SU-DHL-6 (cell line): ENCODE data around the gene ATP9B.

Experiments used
- H2AFZ ChIP-seq: fragments of 200-600 bp; sonication (generic); 2 replicates; pipeline ENCODE4 v1.6.1; 2014; ENCODE audit warnings: low read depth, mild to moderate bottlenecking, moderate library complexity, mixed read lengths, antibody characterized with exemption, low read length; ENCODE audit not compliant: severe bottlenecking
- H3F3A ChIP-seq: fragments of 200-600 bp; shearing (Covaris generic); 2 replicates; pipeline ENCODE4 v1.6.0; 2016; ENCODE audit warnings: antibody characterized with exemption, mild to moderate bottlenecking; ENCODE audit not compliant: insufficient read depth
- H3K27ac ChIP-seq: fragments of 200-600 bp; sonication (generic); 2 replicates; pipeline ENCODE4 v1.5.1; 2016; ENCODE audit warnings: low read depth, mild to moderate bottlenecking, low read length, moderate library complexity, mixed read lengths
- H3K27me3 ChIP-seq: fragments of 200-600 bp; sonication (generic), shearing (Covaris generic); 2 replicates; pipeline ENCODE4 v1.6.0; 2014; ENCODE audit warnings: mild to moderate bottlenecking, low read length
- H3K36me3 ChIP-seq: fragments of 200-600 bp; sonication (generic); 2 replicates; pipeline ENCODE4 v1.6.1; 2014; ENCODE audit warnings: mild to moderate bottlenecking, low read length, mixed read lengths
- H3K4me2 ChIP-seq: fragments of 300-600, 200-600 bp; shearing (Covaris generic), sonication (generic); 2 replicates; pipeline ENCODE4 v1.6.0; 2014; ENCODE audit warnings: low read length, low read depth, mild to moderate bottlenecking; ENCODE audit not compliant: poor library complexity, severe bottlenecking
- H3K4me3 ChIP-seq: fragments of 200-600 bp; sonication (generic); 2 replicates; pipeline ENCODE4 v1.5.1; 2014; ENCODE audit warnings: antibody characterized with exemption, low read length, mild to moderate bottlenecking, mixed read lengths; ENCODE audit not compliant: insufficient read depth, poor library complexity, severe bottlenecking
- H3K79me2 ChIP-seq: fragments of 200-600 bp; sonication (generic); 2 replicates; pipeline ENCODE4 v1.6.1; 2014; ENCODE audit warnings: mild to moderate bottlenecking, low read length, moderate library complexity; ENCODE audit not compliant: insufficient read depth
- H3K9ac ChIP-seq: fragments of 200-600 bp; sonication (generic); 2 replicates; pipeline ENCODE4 v1.7.0; 2014; ENCODE audit warnings: mild to moderate bottlenecking, low read length
- H3K9me2 ChIP-seq: fragments of 200-600 bp; sonication (generic); replicated peaks from 2 replicates; pipeline ENCODE4 v1.6.1; 2014; ENCODE audit warnings: low read length; ENCODE audit not compliant: insufficient read depth
- H3K9me3 ChIP-seq: fragments of 200-600 bp; sonication (generic); 2 replicates; pipeline ENCODE4 v1.6.1; 2014; ENCODE audit warnings: low read length, mixed read lengths; ENCODE audit not compliant: insufficient read depth
- H4K20me1 ChIP-seq: fragments of 200-600 bp; sonication (generic); 2 replicates; pipeline ENCODE4 v1.6.1; 2014; ENCODE audit warnings: low read depth, mild to moderate bottlenecking, antibody characterized with exemption, low read length, moderate library complexity, mixed read lengths
- CTCF ChIP-seq: fragments of 200-600 bp; sonication (generic); IDR thresholded peaks from one replicate; pipeline ENCODE4 v1.5.1; 2017; ENCODE audit warnings: antibody characterized with exemption, mild to moderate bottlenecking, low read length, moderate library complexity; ENCODE audit not compliant: insufficient read depth, poor library complexity, severe bottlenecking
- EZH2phosphoT487 ChIP-seq: fragments of 200-600 bp; sonication (generic), shearing (Covaris generic); conservative IDR thresholded peaks from 2 replicates; pipeline ENCODE4 v1.6.1; 2018; ENCODE audit warnings: mild to moderate bottlenecking, antibody characterized with exemption, low read length, moderate library complexity, mixed read lengths

The ATP9B gene

GRCh38 chr18:79105455-79105854 is 36.3 kb downstream of the ATP9B start:
- no peaks in the 10 kb centered on the region for H3K36me3 ChIP-seq
- no peaks in the 10 kb centered on the region for H3K9me2 ChIP-seq
- H2AFZ ChIP-seq = no peak overlapping the region
- TF ChIP-seq EZH2phosphoT487 = no peak
- TF ChIP-seq CTCF = no peak
- H3K9ac ChIP-seq = no peak overlapping the region
- H4K20me1 ChIP-seq = no peaks in the 10 kb centered on the region
- H3K9me3 ChIP-seq = no peaks in the 10 kb centered on the region
- H3K4me2 ChIP-seq = no peak overlapping the region
- H3K79me2 ChIP-seq = peaks cover 5% of the 10 kb centered on the region; the same call in 1 of the 2 replicates
- no peak overlapping the region for H3K27ac ChIP-seq
- no peaks in the 10 kb centered on the region for H3F3A ChIP-seq
- H3K27me3 ChIP-seq = no peaks in the 10 kb centered on the region
- H3K4me3 ChIP-seq = no peak overlapping the region

GRCh38 chr18:79106084-79106483 is 36.9 kb downstream of the ATP9B start:
- Histone ChIP-seq H3K27ac (no peak overlapping the region), H3K4me2 (no peak overlapping the region), H3K79me2 (peaks cover 5% of the 10 kb centered on the region; the same call in 1 of the 2 replicates), H3K9me2 (no peaks in the 10 kb centered on the region), H2AFZ (no peak overlapping the region), H3K27me3 (no peaks in the 10 kb centered on the region), H4K20me1 (0 out of 2 replicates have a peak, but pooled peaks cover 4% of the 10 kb centered on the region), H3K9ac (no peak overlapping the region), H3K36me3 (no peaks in the 10 kb centered on the region), H3K4me3 (no peak overlapping the region), H3F3A (no peaks in the 10 kb centered on the region), H3K9me3 (no peaks in the 10 kb centered on the region)
- no peak for TF ChIP-seq CTCF
- TF ChIP-seq EZH2phosphoT487 = no peak

GRCh38 chr18:79107886-79108285 is 38.7 kb downstream of the ATP9B start:
- H3K27me3 ChIP-seq = no peaks in the 10 kb centered on the region
- no peaks in the 10 kb centered on the region for H3K36me3 ChIP-seq
- H4K20me1 ChIP-seq = 0 out of 2 replicates have a peak, but pooled peaks cover 6% of the 10 kb centered on the region
- no peaks in the 10 kb centered on the region for H3K9me2 ChIP-seq
- H3K4me3 ChIP-seq = no peak overlapping the region
- H3K27ac ChIP-seq = no peak overlapping the region
- 0 out of 2 replicates have a peak, but pooled peaks cover 5% of the 10 kb centered on the region for H3K79me2 ChIP-seq
- no peak overlapping the region for H3K9ac ChIP-seq
- no peak overlapping the region for H3K4me2 ChIP-seq
- TF ChIP-seq EZH2phosphoT487 = no peak
- TF ChIP-seq CTCF = no peak
- H2AFZ ChIP-seq = no peak overlapping the region
- H3K9me3 ChIP-seq = no peaks in the 10 kb centered on the region
- H3F3A ChIP-seq = no peaks in the 10 kb centered on the region
